HepG2 (cell line): Measurements from ENCODE around the gene TMEM86B. TPM values are rescaled to one million over a fixed set of nuclear protein-coding genes. Genes with fewer than 3 reads are reported as not detected.
A peak's percentile ranks its signal among the peaks of the same experiment; 100 is the strongest.

Source experiments
- CEBPB ChIP-seq: IDR thresholded peaks from 2 replicates; pipeline ENCODE4 v1.6.1; 2011; ENCODE audit warnings: low read depth, low read length, improper control_type of control experiment, borderline replicate concordance
- DMAP1 ChIP-seq: IDR thresholded peaks from 2 replicates; pipeline ENCODE4 v1.6.1; 2016
- ETV6 ChIP-seq: sonication (generic); formaldehyde crosslinking; conservative IDR thresholded peaks from 2 replicates; pipeline ENCODE4 v1.4.0; 2020; ENCODE audit warnings: missing genetic modification reagents
- HIVEP1 ChIP-seq: sonication (generic); formaldehyde crosslinking; IDR thresholded peaks from 2 replicates; pipeline ENCODE4 v1.4.0; 2020; ENCODE audit warnings: mild to moderate bottlenecking, missing genetic modification reagents
- JUNB ChIP-seq: sonication (generic); formaldehyde crosslinking; IDR thresholded peaks from 2 replicates; pipeline ENCODE4 v1.8.0; 2022; ENCODE audit warnings: missing genetic modification reagents, mild to moderate bottlenecking, borderline replicate concordance
- MAF1 ChIP-seq: sonication (generic); formaldehyde crosslinking; IDR thresholded peaks from 2 replicates; pipeline ENCODE4 v1.5.0; 2020; ENCODE audit warnings: missing genetic modification reagents, borderline replicate concordance
- NFIB ChIP-seq: sonication (generic); formaldehyde crosslinking; IDR thresholded peaks from 2 replicates; pipeline ENCODE4 v1.9.0; 2021; ENCODE audit warnings: missing genetic modification reagents, mild to moderate bottlenecking, borderline replicate concordance
- NFYB ChIP-seq: sonication (generic); formaldehyde crosslinking; IDR thresholded peaks from 2 replicates; pipeline ENCODE4 v1.4.0; 2020; ENCODE audit warnings: missing genetic modification reagents
- POLR2AphosphoS2 ChIP-seq: IDR thresholded peaks from 2 replicates; pipeline ENCODE4 v1.6.1; 2011; ENCODE audit warnings: low read depth, low read length, improper control_type of control experiment
- SOX13 ChIP-seq, 3 experiments: fragments of 450-650 bp in 1 of 3; sonication (generic) in 1 of 3; formaldehyde crosslinking in 1 of 3; IDR thresholded peaks in 2 of 3; conservative IDR thresholded peaks in 1 of 3; 2 replicates each; pipeline versions ENCODE4 v1.5.0 to v1.6.1; 2016 to 2020; ENCODE audit warnings: antibody characterized with exemption in 1 of 3, mild to moderate bottlenecking in 1 of 3, missing compliant biosample characterization in 1 of 3, missing genetic modification reagents in 1 of 3, moderate library complexity in 1 of 3
- THAP9 ChIP-seq: sonication (generic); formaldehyde crosslinking; IDR thresholded peaks from 2 replicates; pipeline ENCODE4; 2020; ENCODE audit warnings: missing genetic modification reagents, mild to moderate bottlenecking, borderline replicate concordance
- TRIM24 ChIP-seq: sonication (generic); formaldehyde crosslinking; IDR thresholded peaks from 2 replicates; pipeline ENCODE4 v1.8.0; 2022; ENCODE audit warnings: mild to moderate bottlenecking, missing genetic modification reagents
- U2AF2 ChIP-seq: fragments of 200-400 bp; formaldehyde crosslinking; IDR thresholded peaks from 2 replicates; pipeline ENCODE4 v1.6.1; 2017; ENCODE audit warnings: low read depth, mild to moderate bottlenecking, low read length
- XRCC5 ChIP-seq: fragments of 200-400 bp; formaldehyde crosslinking; optimal IDR thresholded peaks from 2 replicates; pipeline ENCODE3; 2017; ENCODE audit warnings: mild to moderate bottlenecking, low read length
- ZBTB34 ChIP-seq: sonication (generic); formaldehyde crosslinking; IDR thresholded peaks from 2 replicates; pipeline ENCODE4 v1.8.0; 2022; ENCODE audit warnings: mild to moderate bottlenecking, missing genetic modification reagents
- ZBTB4 ChIP-seq: sonication (generic); formaldehyde crosslinking; IDR thresholded peaks from 2 replicates; pipeline ENCODE4 v1.4.0; 2020; ENCODE audit warnings: missing genetic modification reagents, mild to moderate bottlenecking, borderline replicate concordance
- ZNF460 ChIP-seq: sonication (generic); formaldehyde crosslinking; IDR thresholded peaks from 2 replicates; pipeline ENCODE4 v1.5.1; 2020; ENCODE audit warnings: missing genetic modification reagents, mild to moderate bottlenecking, borderline replicate concordance
- ZNF713 ChIP-seq: sonication (generic); formaldehyde crosslinking; IDR thresholded peaks from 2 replicates; pipeline ENCODE4 v1.4.0; 2020; ENCODE audit warnings: mild to moderate bottlenecking, missing genetic modification reagents
- ZNF883 ChIP-seq: sonication (generic); formaldehyde crosslinking; IDR thresholded peaks from 2 replicates; pipeline ENCODE4 v1.5.1; 2020; ENCODE audit warnings: mild to moderate bottlenecking, missing genetic modification reagents; ENCODE audit errors: not compliant biosample characterization
- polyA plus RNA-seq, 8 experiments: library from polyadenylated mRNA; depleted of rRNA in 3 of 8; stranded (reverse) in 7 of 8; unstranded in 1 of 8; fragments of >200 nt; fragmentation: Illumina TruSeq in 4 of 8; extraction: Trizol in 4 of 8; gene quantifications; 2 replicates each; pipeline versions ENCODE4 v1.2.1 to v1.2.3, GENCODE V29; 2011 to 2016; ENCODE audit warnings: low read depth in 4 of 8, missing spikeins in 1 of 8, mixed read lengths in 1 of 8; ENCODE audit not compliant: insufficient read depth in 1 of 8
- total RNA-seq, 5 experiments: library from RNA; depleted of rRNA; stranded (reverse); fragments of >200 nt; fragmentation: Illumina TruSeq; extraction: Trizol; gene quantifications; 2 replicates each; pipeline ENCODE4 v1.2.3, GENCODE V29; 2016; ENCODE audit warnings: low read depth in 1 of 5

The TMEM86B gene
- total and polyA plus RNA-seq, 2 of the 13 experiments (the other 11 are each of a cell fraction or from before 2014, with no cell fraction given) = 7.7 to 9.6 TPM

- TF ChIP-seq ZBTB34 (peak; percentile 35; the same call in 1 of the 2 replicates), CEBPB (no peak), NFYB (CRISPR knock-in tag) (no peak; the same call in 1 of the 2 replicates), U2AF2 (no peak), POLR2AphosphoS2 (peak; percentile 83), JUNB (peak; percentile 81; the same call in 1 of the 2 replicates), ZBTB4 (CRISPR knock-in tag) (peak; percentile 76; the same call in 1 of the 2 replicates), TRIM24 (no peak), HIVEP1 (CRISPR knock-in tag) (peak; percentile 87), SOX13 (IDR thresholded peaks at IDR 0.05) (0 out of 2 replicates have a peak, but pooled peaks have one; percentile 15), SOX13 (CRISPR knock-in tag; conservative IDR thresholded peaks at IDR 0.05 in 1 of 2, IDR thresholded peaks at IDR 0.05 in 1 of 2) (peak; percentile 34 to 85; a peak in 2 of 4 replicates), THAP9 (CRISPR knock-in tag) (peak; percentile 79), DMAP1 (CRISPR knock-in tag) (peak; percentile 65), NFIB (CRISPR knock-in tag) (no peak), ZNF713 (CRISPR knock-in tag) (peak; percentile 17; the same call in 1 of the 2 replicates), MAF1 (CRISPR knock-in tag) (no peak), ETV6 (CRISPR knock-in tag) (no peak), ZNF460 (CRISPR knock-in tag) (no peak), XRCC5 (peak; percentile 42), ZNF883 (peak; percentile 80)
Observed at GRCh38 chr19:55206664-55207500, 21.7 kb downstream of the TMEM86B start (continued).
